ENCODE results near the gene NKAIN2. TPM values are rescaled to one million over a fixed set of nuclear protein-coding genes. Genes with fewer than 3 reads are reported as not detected.

Gene NKAIN2
- polyA plus RNA-seq, 1 donor (not counting 4 experiments of a cell fraction or from before 2014, with no cell fraction given) = 0.13 TPM

DNA sequence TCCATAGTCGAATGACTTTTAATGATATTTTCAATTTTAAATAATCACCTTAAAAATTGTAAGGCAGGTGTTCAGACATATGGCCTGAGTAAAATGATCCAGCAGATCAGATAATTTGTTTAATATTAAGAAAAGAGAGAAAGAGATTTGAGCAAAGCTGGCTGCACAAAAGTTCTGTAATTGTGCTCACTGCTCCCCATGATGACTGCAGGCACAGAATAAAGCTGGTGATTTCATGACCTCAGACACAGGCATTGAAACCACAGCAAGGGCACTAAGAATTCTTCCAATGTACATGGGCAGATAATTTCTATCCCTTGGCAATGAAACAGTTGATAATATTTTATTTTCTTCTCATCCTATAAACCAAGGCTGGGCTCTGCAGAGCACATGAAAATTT, 553.1 kb downstream of the NKAIN2 start:
- no peaks in the 10 kb centered on the region for H3K79me2 ChIP-seq (ENCODE audit: control insufficient read depth, insufficient read depth, low read length)
- H3K27ac ChIP-seq (ENCODE audit: control insufficient read depth, insufficient read depth, low read length) = no peak overlapping the region
- TF ChIP-seq, protein P1, sequence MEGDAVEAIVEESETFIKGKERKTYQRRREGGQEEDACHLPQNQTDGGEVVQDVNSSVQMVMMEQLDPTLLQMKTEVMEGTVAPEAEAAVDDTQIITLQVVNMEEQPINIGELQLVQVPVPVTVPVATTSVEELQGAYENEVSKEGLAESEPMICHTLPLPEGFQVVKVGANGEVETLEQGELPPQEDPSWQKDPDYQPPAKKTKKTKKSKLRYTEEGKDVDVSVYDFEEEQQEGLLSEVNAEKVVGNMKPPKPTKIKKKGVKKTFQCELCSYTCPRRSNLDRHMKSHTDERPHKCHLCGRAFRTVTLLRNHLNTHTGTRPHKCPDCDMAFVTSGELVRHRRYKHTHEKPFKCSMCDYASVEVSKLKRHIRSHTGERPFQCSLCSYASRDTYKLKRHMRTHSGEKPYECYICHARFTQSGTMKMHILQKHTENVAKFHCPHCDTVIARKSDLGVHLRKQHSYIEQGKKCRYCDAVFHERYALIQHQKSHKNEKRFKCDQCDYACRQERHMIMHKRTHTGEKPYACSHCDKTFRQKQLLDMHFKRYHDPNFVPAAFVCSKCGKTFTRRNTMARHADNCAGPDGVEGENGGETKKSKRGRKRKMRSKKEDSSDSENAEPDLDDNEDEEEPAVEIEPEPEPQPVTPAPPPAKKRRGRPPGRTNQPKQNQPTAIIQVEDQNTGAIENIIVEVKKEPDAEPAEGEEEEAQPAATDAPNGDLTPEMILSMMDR (optimal IDR thresholded peaks at IDR 0.05 in 1 of 3, IDR thresholded peaks at IDR 0.05 in 1 of 3, conservative IDR thresholded peaks at IDR 0.05 in 1 of 3; ENCODE audit: extremely low read depth in 1 of 3, insufficient read depth in 2 of 3, low read length in 3 of 3) = no peak
- TF ChIP-seq EZH2 (IDR thresholded peaks at IDR 0.05; ENCODE audit: low read length) = no peak
- H3K4me3 ChIP-seq (ENCODE audit: control insufficient read depth in 2 of 3, extremely low read depth in 1 of 3, insufficient read depth in 2 of 3, low read depth in 1 of 3, low read length in 3 of 3) = no peak overlapping the region
- no peak overlapping the region for H3K9ac ChIP-seq (ENCODE audit: control insufficient read depth, extremely low read depth, insufficient read depth, low read length)
- DNase-seq (ENCODE audit: low read depth, low spot score) (no peak), FAIRE-seq (no peak)
- no peaks in the 10 kb centered on the region for H3K9me3 ChIP-seq (ENCODE audit: control insufficient read depth, low read depth, low read length)
- H3K9me1 ChIP-seq (ENCODE audit: control insufficient read depth, extremely low read depth, insufficient read depth, low read length) = no peaks in the 10 kb centered on the region
- no peak overlapping the region for H3K4me2 ChIP-seq (ENCODE audit: control insufficient read depth, extremely low read depth, insufficient read depth, low read depth, low read length)
- no peaks in the 10 kb centered on the region for H3K27me3 ChIP-seq (ENCODE audit: control insufficient read depth, extremely low read depth, insufficient read depth, low read length)
- no peaks in the 10 kb centered on the region for H3K36me3 ChIP-seq (ENCODE audit: control insufficient read depth in 2 of 2, extremely low read depth in 1 of 2, insufficient read depth in 2 of 2, low read length in 2 of 2)
- no peaks in the 10 kb centered on the region for H4K20me1 ChIP-seq (ENCODE audit: control insufficient read depth, extremely low read depth, insufficient read depth, low read length)
- H3K4me1 ChIP-seq (ENCODE audit: control insufficient read depth, extremely low read depth, insufficient read depth, low read length) = no peaks in the 10 kb centered on the region
- dilution Hi-C loops (cut with MboI; ENCODE audit: extremely low pct_ligation_motif_present, low sequenced_read_pairs) = no loop called here
- H2AFZ ChIP-seq (ENCODE audit: control insufficient read depth, low read length) = no peak overlapping the region

DNA sequence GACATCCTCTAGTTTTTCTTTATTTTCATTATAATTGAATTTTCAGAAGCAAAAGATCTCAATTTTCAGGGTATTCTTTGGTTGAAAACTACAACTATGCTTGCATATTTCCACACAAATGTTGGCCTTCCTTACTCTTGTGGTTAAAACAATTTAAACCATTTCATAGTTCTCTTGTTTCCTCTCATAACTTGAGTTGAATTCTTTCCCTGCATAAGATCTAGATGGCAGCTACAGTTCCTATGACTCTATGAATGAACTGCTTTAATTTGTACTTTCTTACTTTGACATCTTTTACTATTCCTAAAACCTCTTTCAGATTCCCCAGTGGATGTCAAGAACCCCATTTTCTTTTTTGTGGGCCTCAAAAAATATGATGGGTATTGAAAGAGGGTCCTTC, 564.5 kb downstream of the NKAIN2 start:
- dilution Hi-C loops (cut with MboI; ENCODE audit: extremely low pct_ligation_motif_present, low sequenced_read_pairs) = no loop called here
- Histone ChIP-seq H3K9me3 (ENCODE audit: control insufficient read depth, low read depth, low read length) (no peaks in the 10 kb centered on the region), H3K9me1 (ENCODE audit: control insufficient read depth, extremely low read depth, insufficient read depth, low read length) (no peaks in the 10 kb centered on the region), H3K27ac (ENCODE audit: control insufficient read depth, insufficient read depth, low read length) (no peak overlapping the region), H3K36me3 (ENCODE audit: control insufficient read depth in 2 of 2, extremely low read depth in 1 of 2, insufficient read depth in 2 of 2, low read length in 2 of 2) (no peaks in the 10 kb centered on the region), H2AFZ (ENCODE audit: control insufficient read depth, low read length) (no peak overlapping the region), H3K79me2 (ENCODE audit: control insufficient read depth, insufficient read depth, low read length) (no peaks in the 10 kb centered on the region), H3K4me1 (ENCODE audit: control insufficient read depth, extremely low read depth, insufficient read depth, low read length) (no peaks in the 10 kb centered on the region), H3K4me2 (ENCODE audit: control insufficient read depth, extremely low read depth, insufficient read depth, low read depth, low read length) (no peak overlapping the region), H3K27me3 (ENCODE audit: control insufficient read depth, extremely low read depth, insufficient read depth, low read length) (no peaks in the 10 kb centered on the region), H4K20me1 (ENCODE audit: control insufficient read depth, extremely low read depth, insufficient read depth, low read length) (no peaks in the 10 kb centered on the region), H3K9ac (ENCODE audit: control insufficient read depth, extremely low read depth, insufficient read depth, low read length) (no peak overlapping the region), H3K4me3 (ENCODE audit: control insufficient read depth in 2 of 3, extremely low read depth in 1 of 3, insufficient read depth in 2 of 3, low read depth in 1 of 3, low read length in 3 of 3) (no peak overlapping the region)
- FAIRE-seq = no peak
- DNase-seq (ENCODE audit: low read depth, low spot score) = no peak
- TF ChIP-seq, protein P1 (optimal IDR thresholded peaks at IDR 0.05 in 1 of 3, IDR thresholded peaks at IDR 0.05 in 1 of 3, conservative IDR thresholded peaks at IDR 0.05 in 1 of 3; ENCODE audit: extremely low read depth in 1 of 3, insufficient read depth in 2 of 3, low read length in 3 of 3) = no peak
- no peak for TF ChIP-seq EZH2 (IDR thresholded peaks at IDR 0.05; ENCODE audit: low read length)
